ENCODE data around the gene PRTN3.

The PRTN3 gene

GRCh38 chr19:861756-862580, 21.2 kb downstream of the PRTN3 start:
- no peak for DNase-seq (ENCODE audit: extremely low read depth, low read depth)
- no peak for TF ChIP-seq CTCF (IDR thresholded peaks at IDR 0.05; ENCODE audit: low read depth, low read length)

GRCh38 chr19:862581-863314, 21.9 kb downstream of the PRTN3 start:
- TF ChIP-seq CTCF (IDR thresholded peaks at IDR 0.05; ENCODE audit: low read depth, low read length) = no peak
- DNase-seq (ENCODE audit: extremely low read depth, low read depth) = no peak

- TF ChIP-seq CTCF (IDR thresholded peaks at IDR 0.05; ENCODE audit: low read depth, low read length) = no peak
- no peak for DNase-seq (ENCODE audit: extremely low read depth, low read depth)
Observed at GRCh38 chr19:863315-863620, 22.5 kb downstream of the PRTN3 start.

- no peak for TF ChIP-seq CTCF (IDR thresholded peaks at IDR 0.05; ENCODE audit: low read depth, low read length)
- no peak for DNase-seq (ENCODE audit: extremely low read depth, low read depth)
Observed at GRCh38 chr19:866769-867300, 26.0 kb downstream of the PRTN3 start.

- TF ChIP-seq CTCF (IDR thresholded peaks at IDR 0.05; ENCODE audit: low read depth, low read length) = no peak
Observed at GRCh38 chr19:867301-867793, 26.5 kb downstream of the PRTN3 start.

GRCh38 chr19:867855-868457, 27.2 kb downstream of the PRTN3 start:
- no peak for TF ChIP-seq CTCF (IDR thresholded peaks at IDR 0.05; ENCODE audit: low read depth, low read length)
- no peak for DNase-seq (ENCODE audit: extremely low read depth, low read depth)

More at GRCh38 chr19:867301-867793, 26.5 kb downstream of the PRTN3 start:
- DNase-seq (ENCODE audit: extremely low read depth, low read depth) = no peak

Measured in AG09319 (cell line).